Measurements from ENCODE around the gene SPOCK3.

DNA sequence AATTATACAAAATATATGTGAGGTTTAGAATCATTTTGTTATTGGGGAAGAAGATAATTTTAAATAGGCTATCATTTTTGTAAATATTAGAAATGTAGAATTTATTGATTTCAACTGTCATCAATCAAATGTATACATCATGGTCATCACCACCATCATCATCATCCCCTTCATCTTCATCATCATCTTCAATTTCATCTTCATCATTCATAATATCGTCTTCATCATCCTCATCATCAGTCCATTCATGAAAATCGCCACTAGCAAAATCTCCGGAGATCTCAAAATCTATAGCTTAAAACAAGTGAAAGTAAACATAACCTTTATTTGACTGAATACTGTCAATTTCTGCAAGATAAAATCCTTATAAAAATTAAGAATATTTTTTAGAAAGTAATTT, 499.5 kb downstream of the SPOCK3 start:
- TF ChIP-seq, protein P1, sequence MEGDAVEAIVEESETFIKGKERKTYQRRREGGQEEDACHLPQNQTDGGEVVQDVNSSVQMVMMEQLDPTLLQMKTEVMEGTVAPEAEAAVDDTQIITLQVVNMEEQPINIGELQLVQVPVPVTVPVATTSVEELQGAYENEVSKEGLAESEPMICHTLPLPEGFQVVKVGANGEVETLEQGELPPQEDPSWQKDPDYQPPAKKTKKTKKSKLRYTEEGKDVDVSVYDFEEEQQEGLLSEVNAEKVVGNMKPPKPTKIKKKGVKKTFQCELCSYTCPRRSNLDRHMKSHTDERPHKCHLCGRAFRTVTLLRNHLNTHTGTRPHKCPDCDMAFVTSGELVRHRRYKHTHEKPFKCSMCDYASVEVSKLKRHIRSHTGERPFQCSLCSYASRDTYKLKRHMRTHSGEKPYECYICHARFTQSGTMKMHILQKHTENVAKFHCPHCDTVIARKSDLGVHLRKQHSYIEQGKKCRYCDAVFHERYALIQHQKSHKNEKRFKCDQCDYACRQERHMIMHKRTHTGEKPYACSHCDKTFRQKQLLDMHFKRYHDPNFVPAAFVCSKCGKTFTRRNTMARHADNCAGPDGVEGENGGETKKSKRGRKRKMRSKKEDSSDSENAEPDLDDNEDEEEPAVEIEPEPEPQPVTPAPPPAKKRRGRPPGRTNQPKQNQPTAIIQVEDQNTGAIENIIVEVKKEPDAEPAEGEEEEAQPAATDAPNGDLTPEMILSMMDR (IDR thresholded peaks at IDR 0.05; ENCODE audit: borderline replicate concordance, extremely low read depth, low read length, poor library complexity, severe bottlenecking) = no peak
- no peak for TF ChIP-seq EZH2 (IDR thresholded peaks at IDR 0.05; ENCODE audit: borderline replicate concordance, low read depth, low read length, severe bottlenecking)

All from DND-41 (cell line).